ENCODE results near the gene SAMD11.

DNA sequence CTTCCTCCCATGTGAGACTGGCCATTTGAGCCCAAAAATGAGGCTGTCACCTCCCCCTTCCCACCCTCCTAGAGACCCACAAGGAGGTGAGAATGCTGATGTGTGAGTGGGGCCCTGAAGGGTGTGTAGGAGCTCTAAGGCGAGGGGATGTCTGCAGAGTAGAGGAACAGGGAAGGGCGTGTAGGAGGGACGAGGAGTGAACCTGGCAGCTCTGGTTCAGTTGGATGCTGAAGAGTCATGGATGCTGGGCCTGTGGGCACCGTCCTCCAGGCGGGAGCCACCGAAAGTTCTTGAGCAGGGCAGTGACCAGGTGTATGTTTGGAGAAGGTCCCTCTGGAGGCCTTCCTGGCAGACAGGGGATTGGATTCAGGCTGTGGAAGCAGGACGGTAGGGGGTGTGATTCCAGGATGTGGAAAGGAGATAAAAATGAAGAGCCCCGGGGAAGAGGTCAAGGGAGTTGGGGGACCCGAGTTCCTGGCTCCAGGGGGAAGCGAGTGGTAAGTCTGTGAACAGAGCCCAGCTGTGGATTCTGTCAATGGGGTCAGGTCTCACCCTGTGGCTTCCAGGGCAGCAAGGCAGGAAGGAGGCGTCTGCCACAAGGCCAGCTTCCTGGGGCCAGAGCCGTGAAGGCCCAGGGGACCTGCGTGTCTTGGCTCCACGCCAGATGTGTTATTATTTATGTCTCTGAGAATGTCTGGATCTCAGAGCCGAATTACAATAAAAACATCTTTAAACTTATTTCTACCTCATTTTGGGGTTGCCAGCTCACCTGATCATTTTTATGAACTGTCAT is 7.9 kb downstream of the SAMD11 start:
- TF ChIP-seq EZH2phosphoT487 (IDR thresholded peaks at IDR 0.05; ENCODE audit: insufficient read depth, low read depth) (no peak), EZH2 (IDR thresholded peaks at IDR 0.05; ENCODE audit: insufficient read depth, poor library complexity, severe bottlenecking) (no peak)

All from GM23248 (cell line).